HUES6 (cell line): ENCODE measurements around the gene SOX13.
A peak's percentile ranks its signal among the peaks of the same experiment; 100 is the strongest.

Experiments
- H3K27ac ChIP-seq: 2 replicates; pipeline ENCODE4 v1.7.0; 2013; ENCODE audit warnings: low read depth, mild to moderate bottlenecking, low read length, inconsistent platforms
- H3K27me3 ChIP-seq: 2 replicates; pipeline ENCODE4 v1.6.1; 2013; ENCODE audit warnings: low read length; ENCODE audit not compliant: control insufficient read depth, insufficient read depth
- H3K36me3 ChIP-seq: 2 replicates; pipeline ENCODE4 v1.6.1; 2013; ENCODE audit warnings: low read length; ENCODE audit not compliant: control insufficient read depth, insufficient read depth
- H3K4me1 ChIP-seq: 2 replicates; pipeline ENCODE4 v1.6.1; 2013; ENCODE audit warnings: low read length; ENCODE audit not compliant: control insufficient read depth, insufficient read depth
- H3K4me3 ChIP-seq: 2 replicates; pipeline ENCODE4 v1.5.1; 2013; ENCODE audit warnings: low read depth, low read length
- H3K9ac ChIP-seq: one replicate; pipeline ENCODE4 v1.6.1; 2013; ENCODE audit warnings: mild to moderate bottlenecking, low read length
- H3K9me3 ChIP-seq: 2 replicates; pipeline ENCODE4 v1.6.1; 2013; ENCODE audit warnings: low read depth, low read length; ENCODE audit not compliant: control insufficient read depth, insufficient read depth

Gene SOX13

GRCh38 chr1:204125759-204126351, 52.9 kb downstream of the SOX13 start:
- Histone ChIP-seq H3K4me3 (no peak overlapping the region), H3K27me3 (no peaks in the 10 kb centered on the region), H3K4me1 (peaks cover 20% of the 10 kb centered on the region), H3K9ac (no peak overlapping the region), H3K9me3 (no peaks in the 10 kb centered on the region), H3K27ac (no peak overlapping the region), H3K36me3 (peaks cover 62% of the 10 kb centered on the region)

- no peaks in the 10 kb centered on the region for H3K9me3 ChIP-seq
- H3K36me3 ChIP-seq = peaks cover 60% of the 10 kb centered on the region
- no peak overlapping the region for H3K9ac ChIP-seq
- no peaks in the 10 kb centered on the region for H3K27me3 ChIP-seq
- H3K4me3 ChIP-seq = no peak overlapping the region
- peaks cover 20% of the 10 kb centered on the region for H3K4me1 ChIP-seq
- no peak overlapping the region for H3K27ac ChIP-seq
These were observed 53.5 kb downstream of the SOX13 start for GRCh38 chr1:204126386-204126785.

GRCh38 chr1:204126956-204127355, 54.0 kb downstream of the SOX13 start:
- Histone ChIP-seq H3K36me3 (peaks cover 54% of the 10 kb centered on the region), H3K27ac (no peak overlapping the region), H3K9ac (no peak overlapping the region), H3K4me3 (no peak overlapping the region), H3K4me1 (peaks cover 20% of the 10 kb centered on the region), H3K27me3 (no peaks in the 10 kb centered on the region), H3K9me3 (no peaks in the 10 kb centered on the region)

GRCh38 chr1:204127597-204128242, 54.8 kb downstream of the SOX13 start:
- Histone ChIP-seq H3K27me3 (no peaks in the 10 kb centered on the region), H3K27ac (no peak overlapping the region), H3K4me3 (no peak overlapping the region), H3K36me3 (peaks cover 47% of the 10 kb centered on the region), H3K4me1 (peaks cover 20% of the 10 kb centered on the region), H3K9ac (no peak overlapping the region), H3K9me3 (no peaks in the 10 kb centered on the region)

- Histone ChIP-seq H3K36me3 (peaks cover 39% of the 10 kb centered on the region), H3K27ac (no peak overlapping the region; the same call in 1 of the 2 replicates), H3K4me3 (no peak overlapping the region), H3K9ac (no peak overlapping the region), H3K9me3 (no peaks in the 10 kb centered on the region), H3K4me1 (peaks cover 20% of the 10 kb centered on the region), H3K27me3 (no peaks in the 10 kb centered on the region)
These were observed 55.6 kb downstream of the SOX13 start for GRCh38 chr1:204128464-204128963.

GRCh38 chr1:204128964-204129896, 56.3 kb downstream of the SOX13 start:
- no peak overlapping the region; the same call in 1 of the 2 replicates for H3K27ac ChIP-seq
- peaks cover 37% of the 10 kb centered on the region for H3K36me3 ChIP-seq
- H3K9ac ChIP-seq = peak overlapping the region; percentile 34
- peak overlapping the region; percentile 56 for H3K4me3 ChIP-seq
- no peaks in the 10 kb centered on the region for H3K9me3 ChIP-seq
- peaks cover 20% of the 10 kb centered on the region for H3K4me1 ChIP-seq
- H3K27me3 ChIP-seq = no peaks in the 10 kb centered on the region

GRCh38 chr1:204130178-204130577, 57.3 kb downstream of the SOX13 start:
- H3K36me3 ChIP-seq = peaks cover 34% of the 10 kb centered on the region
- H3K4me3 ChIP-seq = no peak overlapping the region

GRCh38 chr1:204130981-204131892, 58.3 kb downstream of the SOX13 start:
- Histone ChIP-seq H3K9me3 (no peaks in the 10 kb centered on the region), H3K27ac (no peak overlapping the region), H3K27me3 (no peaks in the 10 kb centered on the region), H3K36me3 (peaks cover 23% of the 10 kb centered on the region), H3K9ac (no peak overlapping the region), H3K4me1 (peaks cover 20% of the 10 kb centered on the region), H3K4me3 (no peak overlapping the region)

More at GRCh38 chr1:204130178-204130577, 57.3 kb downstream of the SOX13 start:
- peaks cover 20% of the 10 kb centered on the region for H3K4me1 ChIP-seq
- no peaks in the 10 kb centered on the region for H3K27me3 ChIP-seq
- no peak overlapping the region for H3K27ac ChIP-seq
- H3K9me3 ChIP-seq = no peaks in the 10 kb centered on the region
- no peak overlapping the region for H3K9ac ChIP-seq

GRCh38 chr1:204131978-204132377, 59.1 kb downstream of the SOX13 start:
- H3K36me3 ChIP-seq = peaks cover 16% of the 10 kb centered on the region
- no peak overlapping the region for H3K9ac ChIP-seq
- peaks cover 16% of the 10 kb centered on the region for H3K4me1 ChIP-seq
- H3K4me3 ChIP-seq = no peak overlapping the region
- H3K9me3 ChIP-seq = no peaks in the 10 kb centered on the region
- no peaks in the 10 kb centered on the region for H3K27me3 ChIP-seq
- H3K27ac ChIP-seq = no peak overlapping the region

GRCh38 chr1:204132718-204133117, 59.8 kb downstream of the SOX13 start:
- H3K27me3 ChIP-seq = no peaks in the 10 kb centered on the region
- H3K27ac ChIP-seq = no peak overlapping the region
- no peak overlapping the region for H3K9ac ChIP-seq
- peaks cover 15% of the 10 kb centered on the region for H3K36me3 ChIP-seq
- peaks cover 11% of the 10 kb centered on the region for H3K4me1 ChIP-seq
- no peak overlapping the region for H3K4me3 ChIP-seq
- no peaks in the 10 kb centered on the region for H3K9me3 ChIP-seq
